H1 (cell line): ENCODE measurements around the gene ATP1A1. TPM values are rescaled to one million over a fixed set of nuclear protein-coding genes. Genes with fewer than 3 reads are reported as not detected.

Source experiments
- CTCF ChIA-PET: fragments of 300-600 bp; sonication (Branson Sonifier 250); formaldehyde crosslinking; loops from one replicate; lab custom pipeline; 2021; ENCODE audit not compliant: partially characterized antibody; lab: Charles Lee
- POLR2A ChIA-PET: fragments of 300-600 bp; sonication (Branson Sonifier 250); formaldehyde crosslinking; loops from one replicate; lab custom pipeline; 2021; ENCODE audit warnings: inconsistent platforms; ENCODE audit not compliant: partially characterized antibody; lab: Charles Lee
- DNase-seq, 2 experiments: peaks; one replicate each; pipeline versions ENCODE4 v3.0.0 to v3.0.0-alpha.2; 2010 to 2022; ENCODE audit warnings: low spot score in 2 of 2, low read depth in 1 of 2, mixed read lengths in 1 of 2
- FAIRE-seq: peaks from 2 replicates; lab custom pipeline; 2011; peaks lifted over from hg19 to GRCh38; lab: Jason Lieb, UNC
- H2AFZ ChIP-seq: 2 replicates; pipeline ENCODE4 v1.8.1; 2012; ENCODE audit warnings: low read length, inconsistent platforms
- H2AK5ac ChIP-seq: 2 replicates; pipeline ENCODE4 v1.6.1; 2013; ENCODE audit warnings: low read depth, low read length
- H2BK120ac ChIP-seq: replicated peaks from 2 replicates; pipeline ENCODE3; 2013; ENCODE audit warnings: low read depth, low read length, inconsistent platforms
- H2BK12ac ChIP-seq: 2 replicates; pipeline ENCODE4 v1.6.1; 2013; ENCODE audit warnings: low read depth, low read length
- H2BK15ac ChIP-seq: 2 replicates; pipeline ENCODE4 v1.6.1; 2013; ENCODE audit warnings: low read length
- H2BK20ac ChIP-seq: 2 replicates; pipeline ENCODE4 v1.6.1; 2013; ENCODE audit warnings: low read length
- H2BK5ac ChIP-seq: 2 replicates; pipeline ENCODE4 v1.6.1; 2013; ENCODE audit warnings: low read depth, low read length
- H3K14ac ChIP-seq: 2 replicates; pipeline ENCODE4 v1.6.1; 2013; ENCODE audit warnings: inconsistent platforms; ENCODE audit not compliant: insufficient read length
- H3K18ac ChIP-seq: 2 replicates; pipeline ENCODE4 v1.6.1; 2013; ENCODE audit warnings: low read length; ENCODE audit errors: extremely low read depth
- H3K23ac ChIP-seq: 2 replicates; pipeline ENCODE4 v1.6.1; 2013; ENCODE audit warnings: inconsistent platforms; ENCODE audit not compliant: insufficient read length
- H3K23me2 ChIP-seq: 2 replicates; pipeline ENCODE4 v1.6.1; 2013; ENCODE audit warnings: low read depth, low read length
- H3K27ac ChIP-seq: 2 replicates; pipeline ENCODE4 v1.6.1; 2011; ENCODE audit warnings: low read depth, low read length, inconsistent platforms
- H3K27me3 ChIP-seq, 4 experiments: replicated peaks in 1 of 4; 1 replicate in 1 of 4; 2 replicates in 3 of 4; pipeline versions ENCODE4 v1.6.1 to v1.8.1; 2011 to 2013; ENCODE audit warnings: low read length in 3 of 4, mild to moderate bottlenecking in 3 of 4, inconsistent platforms in 2 of 4, mixed read lengths in 2 of 4, moderate library complexity in 1 of 4; ENCODE audit not compliant: control insufficient read depth in 3 of 4, insufficient read depth in 3 of 4; ENCODE audit errors: extremely low read depth in 1 of 4
- H3K36me3 ChIP-seq, 4 experiments: 2 replicates each; pipeline versions ENCODE4 v1.6.1 to v1.8.1; 2011 to 2013; ENCODE audit warnings: mild to moderate bottlenecking in 4 of 4, low read length in 3 of 4, moderate library complexity in 2 of 4, control low read depth in 1 of 4, inconsistent platforms in 1 of 4; ENCODE audit not compliant: insufficient read depth in 4 of 4, control insufficient read depth in 2 of 4
- H3K4ac ChIP-seq: replicated peaks from 2 replicates; pipeline ENCODE3; 2013; ENCODE audit warnings: low read length, low read depth, mixed read lengths, inconsistent platforms; ENCODE audit not compliant: insufficient read length
- H3K4me1 ChIP-seq, 4 experiments: replicated peaks in 1 of 4; 1 replicate in 1 of 4; 2 replicates in 3 of 4; pipeline versions ENCODE4 v1.6.1 to v1.8.1; 2011 to 2013; ENCODE audit warnings: low read length in 3 of 4, inconsistent platforms in 2 of 4, mixed read lengths in 1 of 4; ENCODE audit not compliant: insufficient read depth in 4 of 4, control insufficient read depth in 3 of 4
- H3K4me2 ChIP-seq, 2 experiments: 2 replicates each; pipeline versions ENCODE4 v1.6.1 to v1.8.1; 2011 to 2013; ENCODE audit warnings: low read depth in 2 of 2, low read length in 2 of 2, control low read depth in 1 of 2, inconsistent platforms in 1 of 2, mild to moderate bottlenecking in 1 of 2; ENCODE audit not compliant: insufficient read depth in 1 of 2
- H3K4me3 ChIP-seq, 4 experiments: fragments of 200-600, 300-600 bp in 1 of 4; sonication (generic), shearing (Covaris generic), sonication (Bioruptor Twin) in 1 of 4; 2 replicates each; pipeline versions ENCODE4 v1.5.1 to v1.8.1; 2011 to 2016; ENCODE audit warnings: low read length in 4 of 4, low read depth in 3 of 4, control low read depth in 2 of 4, inconsistent platforms in 2 of 4, mild to moderate bottlenecking in 2 of 4, mixed read lengths in 1 of 4, moderate library complexity in 1 of 4; ENCODE audit not compliant: insufficient read depth in 2 of 4; ENCODE audit errors: extremely low read depth in 1 of 4
- H3K56ac ChIP-seq: replicated peaks from 2 replicates; pipeline ENCODE3; 2013; ENCODE audit warnings: low read depth, mild to moderate bottlenecking, mixed read lengths, low read length, inconsistent platforms; ENCODE audit not compliant: insufficient read length
- H3K79me1 ChIP-seq: 2 replicates; pipeline ENCODE4 v1.6.1; 2013; ENCODE audit warnings: low read depth, low read length, control low read depth
- H3K79me2 ChIP-seq, 2 experiments: 2 replicates each; pipeline versions ENCODE4 v1.6.1 to v1.8.1; 2012 to 2013; ENCODE audit warnings: low read length in 2 of 2, mild to moderate bottlenecking in 2 of 2, inconsistent platforms in 1 of 2; ENCODE audit not compliant: insufficient read depth in 2 of 2, control insufficient read depth in 1 of 2
- H3K9ac ChIP-seq, 4 experiments: replicated peaks in 1 of 4; 1 replicate in 1 of 4; 2 replicates in 3 of 4; pipeline versions ENCODE4 v1.6.1 to v1.8.1; 2011 to 2013; ENCODE audit warnings: low read depth in 3 of 4, low read length in 3 of 4, control low read depth in 2 of 4, mild to moderate bottlenecking in 2 of 4, moderate library complexity in 2 of 4, inconsistent platforms in 1 of 4; ENCODE audit errors: extremely low read depth in 1 of 4
- H3K9me3 ChIP-seq, 2 experiments: 2 replicates each; pipeline versions ENCODE4 v1.6.1 to v1.8.1; 2012 to 2013; ENCODE audit warnings: mild to moderate bottlenecking in 2 of 2, moderate library complexity in 2 of 2, control low read depth in 1 of 2, inconsistent platforms in 1 of 2, low read depth in 1 of 2, low read length in 1 of 2, mixed read lengths in 1 of 2; ENCODE audit not compliant: insufficient read depth in 2 of 2
- H4K20me1 ChIP-seq, 2 experiments: replicated peaks in 1 of 2; 2 replicates each; pipeline versions ENCODE3 to v1.8.1; 2011 to 2013; ENCODE audit warnings: inconsistent platforms in 2 of 2, low read length in 2 of 2, mild to moderate bottlenecking in 1 of 2; ENCODE audit not compliant: insufficient read depth in 2 of 2, control insufficient read depth in 1 of 2
- H4K5ac ChIP-seq: 2 replicates; pipeline ENCODE4 v1.6.1; 2013; ENCODE audit warnings: low read length, low read depth, mixed read lengths, inconsistent platforms; ENCODE audit not compliant: insufficient read length
- H4K8ac ChIP-seq: 2 replicates; pipeline ENCODE4 v1.8.0; 2013; ENCODE audit warnings: mild to moderate bottlenecking, moderate library complexity, low read length, inconsistent platforms; ENCODE audit not compliant: insufficient read depth; ENCODE audit errors: extremely low read depth
- H4K91ac ChIP-seq: replicated peaks from 2 replicates; pipeline ENCODE3; 2013; ENCODE audit warnings: low read length, mixed read lengths, inconsistent platforms; ENCODE audit not compliant: insufficient read length
- CEBPB ChIP-seq: IDR thresholded peaks from 2 replicates; pipeline ENCODE4 v1.6.1; 2012; ENCODE audit warnings: low read depth, low read length
- WGBS, 2 experiments: shearing (Covaris generic) in 1 of 2; methylation state at CpG; one replicate each; pipeline versions ENCODE4 v1.1.6 to v1.1.7; 2013 to 2015; ENCODE audit warnings: low lambda C conversion rate in 2 of 2, mixed read lengths in 2 of 2, inconsistent platforms in 1 of 2, low coverage in 1 of 2, missing lambda C conversion rate in 1 of 2; ENCODE audit not compliant: insufficient replicate concordance in 2 of 2, insufficient coverage in 1 of 2, insufficient read length in 1 of 2; ENCODE audit errors: extremely low coverage in 1 of 2, missing lambda C conversion rate in 1 of 2; 5-methylcytosine and 5-hydroxymethylcytosine counted together
- polyA plus RNA-seq, 7 experiments: library from polyadenylated mRNA; depleted of rRNA in 3 of 7; stranded (reverse) in 5 of 7; unstranded in 2 of 7; fragments of >200 nt in 5 of 7; fragments of 200-250 nt in 2 of 7; gene quantifications; 1 replicate in 5 of 7; 2 replicates in 1 of 7; 4 replicates in 1 of 7; pipeline versions ENCODE4 v1.2.1 to v1.2.3, GENCODE V29; 2011 to 2013; ENCODE audit warnings: missing spikeins in 2 of 7, mixed read lengths in 2 of 7
- total RNA-seq: library from RNA; stranded (reverse); fragmentation: NEBNext Ultra II Directional; extraction: Animal tissue kit (Norgen Biotek cat#: 25700); gene quantifications from 2 replicates; pipeline ENCODE4 v1.2.1, GENCODE V29; 2021

The ATP1A1 gene
- total and polyA plus RNA-seq, 2 of the 8 experiments (the other 6 are each of a cell fraction or from before 2014, with no cell fraction given), result 222 to 325 TPM

GRCh38 chr1:116353155-116353554, 19.9 kb upstream of the ATP1A1 start:
- no peak overlapping the region for H4K5ac ChIP-seq
- no peaks in the 10 kb centered on the region for H3K9me3 ChIP-seq
- DNase-seq, result no peak
- H3K79me1 ChIP-seq, result no peaks in the 10 kb centered on the region
- H3K27me3 ChIP-seq, result no peaks in the 10 kb centered on the region
- H3K14ac ChIP-seq, result no peak overlapping the region
- H4K20me1 ChIP-seq, result no peaks in the 10 kb centered on the region
- ChIA-PET POLR2A (interaction anchor here (1.0 kb wide), 1 partner anchor 18 kb away, joined by 3 read pairs; no protein-coding TSS in a partner anchor), CTCF (no interaction called here)
- H2AFZ ChIP-seq, result no peak overlapping the region; the same call in 1 of the 2 replicates
- H3K36me3 ChIP-seq, result no peaks in the 10 kb centered on the region
- H2BK12ac ChIP-seq, result no peak overlapping the region
- no peak overlapping the region for H2BK15ac ChIP-seq
- H2AK5ac ChIP-seq, result no peak overlapping the region
- H3K79me2 ChIP-seq, result no peaks in the 10 kb centered on the region
- FAIRE-seq, result no peak
- no peaks in the 10 kb centered on the region for H3K23me2 ChIP-seq
- H2BK20ac ChIP-seq, result no peak overlapping the region
- no peak overlapping the region for H4K8ac ChIP-seq
- no peak overlapping the region for H3K4me3 ChIP-seq
- no peak overlapping the region for H3K4me2 ChIP-seq
- no peak overlapping the region for H3K18ac ChIP-seq
- no peak overlapping the region for H3K27ac ChIP-seq
- H2BK120ac ChIP-seq, result no peak overlapping the region
- H2BK5ac ChIP-seq, result no peak overlapping the region
- H3K4ac ChIP-seq, result no peak overlapping the region
- no peak overlapping the region for H3K23ac ChIP-seq
- H3K9ac ChIP-seq, result no peak overlapping the region
- no peaks in the 10 kb centered on the region for H3K4me1 ChIP-seq
- no peak overlapping the region for H4K91ac ChIP-seq
- WGBS, 2 experiments, result 94% methylated on average over 8 of the region's 8 CpGs; no CpG with 5 or more reads in 1 of the 2 experiments
- no peak overlapping the region for H3K56ac ChIP-seq
- peak; percentile 40; the same call in 1 of the 2 replicates for TF ChIP-seq CEBPB
